ENCODE results near the gene PPM1L.

PPM1L gene

DNA sequence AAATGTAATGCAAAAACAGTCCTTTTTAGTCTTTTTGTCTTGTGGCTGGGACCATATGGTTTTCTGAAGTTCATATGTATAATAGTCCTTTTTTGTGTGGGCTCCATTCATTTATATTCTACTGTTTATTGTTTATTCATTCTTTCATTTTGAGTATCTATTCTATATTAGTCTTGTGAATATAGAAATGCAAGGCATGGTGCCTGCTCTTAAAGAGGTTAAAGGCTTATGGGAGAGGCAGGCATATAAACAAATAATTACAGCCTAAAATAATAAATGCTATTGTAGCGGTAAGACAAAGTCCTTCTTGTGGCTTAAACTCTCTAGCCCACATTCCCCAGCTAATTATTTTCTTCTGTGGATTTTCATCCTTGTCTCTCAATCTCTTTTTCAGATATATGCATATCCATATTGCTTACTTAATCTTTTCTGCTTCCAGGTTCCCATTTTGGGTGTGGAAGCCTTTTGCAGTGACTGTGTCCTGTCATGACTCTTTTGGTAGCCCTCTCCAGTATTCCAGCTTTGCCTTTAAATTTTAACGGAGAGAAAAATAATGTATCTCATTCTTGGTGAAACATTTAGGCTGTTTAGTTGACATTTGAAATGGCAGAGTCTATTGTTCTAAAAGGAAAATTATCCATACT, 101.6 kb downstream of the PPM1L start:
- DNase-seq, result no peak

DNA sequence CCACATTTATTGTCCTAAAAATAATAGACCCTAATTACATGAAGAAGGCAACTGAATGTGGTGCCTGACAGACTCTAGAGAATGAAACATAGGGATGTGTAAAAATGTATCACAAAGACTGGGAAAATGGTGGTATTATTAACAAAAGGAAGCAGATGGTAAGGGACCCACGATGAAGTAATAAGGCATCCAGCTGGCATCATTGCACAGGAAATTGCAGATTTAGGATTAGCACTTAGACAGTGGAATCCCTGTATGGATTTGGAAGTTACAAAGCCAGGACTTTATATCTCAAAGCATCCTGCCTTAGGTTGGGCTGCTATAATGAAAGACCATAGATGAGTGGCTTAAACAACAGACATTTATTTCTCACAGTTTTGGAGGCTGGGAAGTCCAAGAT, 104.3 kb downstream of the PPM1L start:
- DNase-seq, result peak; percentile 86

DNA sequence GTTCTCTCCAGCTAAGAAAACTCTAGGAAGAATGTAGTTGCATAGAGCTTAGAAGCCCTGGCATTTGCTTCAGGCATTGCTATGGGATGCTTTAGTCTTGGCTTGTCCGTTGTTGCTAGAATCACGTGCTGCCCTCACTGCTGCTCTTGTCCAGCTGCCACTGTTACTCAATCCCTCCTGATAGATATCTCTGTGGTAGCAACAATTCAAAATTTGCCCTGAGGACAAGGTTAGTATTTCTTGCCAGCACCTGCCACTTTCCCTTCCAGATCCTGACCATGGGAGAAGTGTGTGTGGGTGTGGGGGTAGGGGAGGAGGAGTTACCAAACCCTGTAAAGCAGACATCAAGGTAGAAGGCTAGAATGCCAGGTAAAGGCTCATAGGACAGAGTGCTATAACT, 113.8 kb downstream of the PPM1L start:
- peak; percentile 95 for DNase-seq

DNA sequence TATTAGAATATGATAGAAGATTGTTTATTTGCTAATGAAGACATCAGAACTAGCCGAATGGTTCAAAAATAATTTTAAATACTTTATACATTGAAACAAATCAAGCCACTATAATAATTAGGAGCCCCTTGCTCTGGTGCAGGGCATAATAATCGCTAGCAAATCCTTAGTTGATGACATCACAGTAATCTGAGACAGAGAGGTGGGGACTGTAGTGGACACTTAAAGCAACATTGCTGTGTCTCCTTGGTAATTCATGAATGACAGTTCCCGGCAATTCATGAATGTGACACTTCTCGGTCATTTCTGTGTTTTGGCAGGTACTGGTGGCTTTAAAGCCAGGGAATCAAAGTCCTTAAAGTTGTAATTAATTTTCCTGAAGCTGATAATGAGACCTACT, 114.3 kb downstream of the PPM1L start:
- DNase-seq, result peak; percentile 48

DNA sequence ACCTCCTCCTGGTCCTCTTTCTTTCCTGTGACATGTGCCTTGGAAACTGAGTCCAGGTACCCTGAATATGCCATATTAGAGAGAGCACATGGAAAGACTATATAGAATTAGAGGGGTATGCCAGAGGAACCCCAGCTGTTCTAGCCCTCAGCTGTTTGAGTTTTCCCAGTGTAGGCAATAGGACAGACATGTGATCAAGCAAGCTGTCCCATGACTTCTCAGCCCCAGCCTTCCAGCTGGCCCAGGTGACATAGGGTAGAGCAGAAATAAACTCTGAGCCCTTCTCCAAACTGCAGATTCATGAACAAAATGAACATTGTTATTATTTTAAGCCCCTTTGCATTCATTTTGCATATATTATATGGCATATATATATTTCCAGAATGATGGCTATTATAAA, 118.7 kb downstream of the PPM1L start:
- peak; percentile 27 for DNase-seq

DNA sequence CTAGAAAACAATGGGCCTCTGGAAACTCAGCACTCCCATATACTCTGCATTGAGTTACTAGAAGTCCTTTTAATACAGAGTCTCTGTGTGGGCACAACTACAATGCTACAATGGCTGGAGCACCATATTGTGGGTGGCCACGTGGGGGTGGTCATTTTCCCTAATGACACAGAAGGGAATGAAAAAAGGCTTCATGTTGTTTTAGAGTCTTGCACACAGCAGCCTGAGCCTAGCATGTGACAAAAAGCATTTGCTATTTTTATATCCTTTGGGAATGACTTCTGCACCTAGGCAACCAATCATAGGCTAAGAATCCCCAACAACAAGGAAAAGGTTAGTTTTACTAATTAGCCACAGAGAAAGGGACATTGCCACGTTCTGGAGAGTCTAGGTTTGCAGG, 120.6 kb downstream of the PPM1L start:
- DNase-seq, result no peak

DNA sequence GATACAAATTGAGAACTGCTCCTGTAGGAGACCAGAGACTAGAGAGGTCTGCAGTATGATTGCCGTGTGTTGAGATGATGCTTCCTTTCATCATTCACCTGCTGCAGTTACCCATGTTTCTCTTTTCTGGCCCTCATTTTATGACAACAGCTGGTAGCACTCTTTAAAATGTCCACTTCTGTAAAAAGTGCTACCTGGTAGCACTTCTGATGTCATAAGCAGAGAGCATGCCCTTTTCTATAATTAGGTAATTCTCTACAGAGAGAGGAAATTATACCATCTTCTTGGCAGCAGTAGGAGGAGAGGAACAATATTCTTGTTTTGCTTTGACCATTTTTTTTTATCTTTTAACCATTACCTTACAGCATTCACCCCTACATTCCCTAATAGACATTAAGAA, 123.8 kb downstream of the PPM1L start:
- peak; percentile 36 for DNase-seq

GRCh38 chr3:160883373-160883772, 127.3 kb downstream of the PPM1L start:
- DNase-seq, result no peak

GRCh38 chr3:160885791-160886286, 129.8 kb downstream of the PPM1L start:
- peak; percentile 95 for DNase-seq

DNA sequence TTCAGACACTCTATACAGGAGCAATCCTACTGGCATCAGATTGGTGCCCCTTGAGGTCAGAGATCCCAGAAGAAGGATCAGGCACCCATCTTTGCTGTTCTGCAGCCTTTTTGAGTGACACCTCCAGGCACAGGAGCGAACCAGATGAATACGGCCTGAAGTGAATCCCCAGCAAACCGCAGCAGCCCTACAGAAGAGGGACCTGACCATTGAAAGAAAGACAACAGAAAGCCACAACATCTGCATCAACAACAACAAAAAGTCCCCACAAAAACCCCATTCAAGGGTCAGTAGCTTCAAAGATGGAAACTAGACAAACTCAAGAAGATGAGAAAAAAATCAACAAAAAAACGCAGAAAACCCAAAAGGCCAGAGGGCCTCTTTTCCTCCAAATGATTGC, 130.4 kb downstream of the PPM1L start:
- no peak for DNase-seq

DNA sequence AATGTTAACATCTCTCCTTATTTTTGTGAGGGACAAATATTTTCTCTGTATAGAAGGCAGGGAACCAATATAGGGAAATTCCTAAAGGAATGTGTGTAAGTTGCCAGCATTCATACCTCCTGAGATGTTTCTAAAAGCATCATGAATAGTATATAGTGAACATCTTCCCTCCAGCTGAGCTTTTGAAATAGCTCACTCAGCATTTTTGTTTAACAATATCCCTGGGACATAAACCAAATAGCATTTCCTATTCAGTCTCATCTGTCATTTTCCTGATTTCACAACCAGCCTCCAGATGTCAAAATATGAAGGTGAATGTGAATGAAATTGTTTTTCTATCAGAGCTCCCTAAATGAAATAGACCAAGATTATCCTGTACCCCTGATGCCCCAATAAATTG, 137.2 kb downstream of the PPM1L start:
- DNase-seq, result peak; percentile 16

- DNase-seq, result no peak
Observed at GRCh38 chr3:160904691-160905090, 148.7 kb downstream of the PPM1L start.

DNA sequence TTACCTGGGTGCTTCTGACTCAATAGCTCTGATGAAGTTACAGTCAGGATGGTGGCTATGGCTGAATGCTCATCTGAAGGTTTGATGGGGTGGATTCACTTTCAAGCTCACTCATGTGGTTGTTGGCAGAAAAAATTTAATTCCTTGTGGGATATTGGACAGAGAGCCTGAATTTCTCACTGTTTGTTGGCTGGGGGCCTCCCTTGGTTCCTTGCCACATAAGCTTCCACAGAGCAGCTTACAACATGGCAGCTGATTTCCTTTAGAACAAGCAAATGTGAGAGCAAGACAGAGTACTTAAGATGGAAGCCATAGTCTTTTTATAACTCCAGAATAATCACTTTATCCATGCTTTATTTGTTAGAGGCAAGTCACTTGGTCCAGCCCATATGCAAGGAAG, 150.6 kb downstream of the PPM1L start:
- DNase-seq, result no peak

- DNase-seq, result no peak
Observed at GRCh38 chr3:160909917-160910316, 153.9 kb downstream of the PPM1L start.

- DNase-seq, result no peak
Observed at GRCh38 chr3:160911411-160911810, 155.4 kb downstream of the PPM1L start.

- no peak for DNase-seq
Observed at GRCh38 chr3:160916472-160916871, 160.4 kb downstream of the PPM1L start.

- no peak for DNase-seq
Observed at GRCh38 chr3:160919942-160920341, 163.9 kb downstream of the PPM1L start.

- no peak for DNase-seq
Observed at GRCh38 chr3:160921020-160921635, 165.1 kb downstream of the PPM1L start.

- DNase-seq, result no peak
Observed at GRCh38 chr3:160924776-160925175, 168.7 kb downstream of the PPM1L start.

DNA sequence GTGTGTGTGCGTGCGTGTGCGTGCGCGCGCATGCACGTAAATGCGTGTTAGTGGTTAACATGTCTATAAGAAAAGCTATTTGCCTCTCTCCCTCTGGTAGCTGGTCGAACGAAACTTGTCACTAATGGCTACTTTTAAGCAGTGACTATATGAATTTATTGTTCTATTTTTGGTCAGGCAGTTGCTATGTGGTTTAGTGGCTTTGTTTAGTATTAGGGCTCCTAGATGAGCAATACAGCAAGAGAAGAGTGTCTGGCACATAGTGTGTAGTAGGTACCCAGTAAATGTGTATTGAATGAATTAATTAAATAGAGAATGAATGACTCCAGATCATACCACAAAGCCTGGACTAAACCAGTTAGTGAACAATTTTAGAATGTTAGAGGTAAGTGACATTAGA, 171.6 kb downstream of the PPM1L start:
- no peak for DNase-seq

GRCh38 chr3:160928183-160928726, 172.2 kb downstream of the PPM1L start:
- peak; percentile 74 for DNase-seq

GRCh38 chr3:160929595-160929994, 173.6 kb downstream of the PPM1L start:
- DNase-seq, result no peak

DNA sequence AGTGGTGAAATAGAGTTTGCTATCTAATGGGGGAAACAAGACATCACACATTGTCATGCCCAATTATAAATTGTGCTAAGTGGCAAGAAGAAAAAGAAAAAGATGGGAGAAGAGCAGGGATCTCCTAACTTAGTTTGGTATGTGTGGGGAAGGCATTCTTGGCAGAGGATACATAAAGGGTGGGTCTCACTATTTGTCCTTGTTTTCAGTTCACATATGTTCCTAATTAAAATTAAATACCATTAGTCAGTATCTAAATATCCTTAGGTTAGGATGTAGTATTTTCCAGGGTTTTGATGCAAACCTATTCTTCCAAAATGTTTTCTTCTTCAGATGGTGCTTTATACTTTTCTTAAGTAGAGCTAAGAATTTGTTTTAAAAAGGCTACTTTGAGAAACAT, 175.4 kb downstream of the PPM1L start:
- no peak for DNase-seq

DNA sequence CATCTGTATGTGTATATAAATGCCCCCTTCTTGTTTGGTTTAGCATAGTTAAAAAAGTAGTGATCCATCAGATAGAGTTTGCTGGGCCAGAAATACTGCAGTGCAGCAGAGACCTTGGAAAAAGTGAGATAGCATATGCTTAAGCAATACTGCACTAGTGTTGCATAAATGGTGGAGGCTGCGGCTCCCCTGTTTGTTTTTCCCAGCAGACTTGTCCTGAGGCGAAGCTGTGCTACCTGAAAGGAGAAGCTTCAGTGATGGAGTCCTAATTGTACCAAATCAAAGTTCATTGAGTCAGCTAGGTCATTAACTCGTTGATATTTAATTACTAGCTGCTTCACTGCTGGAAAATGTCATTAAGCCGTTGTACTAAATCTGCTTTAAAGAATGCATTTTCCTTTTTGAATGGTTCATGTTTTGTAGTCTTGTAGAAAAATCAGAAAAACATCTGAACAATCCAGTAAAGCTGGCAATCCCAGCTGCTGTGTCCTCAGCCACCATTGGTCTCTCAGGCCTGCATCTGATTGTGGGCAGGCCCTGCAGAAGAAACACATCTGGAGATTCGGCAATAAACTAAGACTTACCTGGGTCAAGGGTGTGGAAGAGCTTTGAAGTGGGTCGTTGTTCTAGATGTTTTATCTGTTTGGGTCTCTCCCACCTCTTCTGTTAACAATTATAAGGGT, 179.5 kb downstream of the PPM1L start:
- DNase-seq, result no peak

Measured in NCI-H2171 treated with DMSO at 0.1 percent for 48 hours (cell line).